ENCODE data around the gene CTU1. TPM values are rescaled to one million over a fixed set of nuclear protein-coding genes. Genes with fewer than 3 reads are reported as not detected.

The CTU1 gene
- total RNA-seq, 2 experiments from 2014 or later: 10.9 to 11.4 TPM

DNA sequence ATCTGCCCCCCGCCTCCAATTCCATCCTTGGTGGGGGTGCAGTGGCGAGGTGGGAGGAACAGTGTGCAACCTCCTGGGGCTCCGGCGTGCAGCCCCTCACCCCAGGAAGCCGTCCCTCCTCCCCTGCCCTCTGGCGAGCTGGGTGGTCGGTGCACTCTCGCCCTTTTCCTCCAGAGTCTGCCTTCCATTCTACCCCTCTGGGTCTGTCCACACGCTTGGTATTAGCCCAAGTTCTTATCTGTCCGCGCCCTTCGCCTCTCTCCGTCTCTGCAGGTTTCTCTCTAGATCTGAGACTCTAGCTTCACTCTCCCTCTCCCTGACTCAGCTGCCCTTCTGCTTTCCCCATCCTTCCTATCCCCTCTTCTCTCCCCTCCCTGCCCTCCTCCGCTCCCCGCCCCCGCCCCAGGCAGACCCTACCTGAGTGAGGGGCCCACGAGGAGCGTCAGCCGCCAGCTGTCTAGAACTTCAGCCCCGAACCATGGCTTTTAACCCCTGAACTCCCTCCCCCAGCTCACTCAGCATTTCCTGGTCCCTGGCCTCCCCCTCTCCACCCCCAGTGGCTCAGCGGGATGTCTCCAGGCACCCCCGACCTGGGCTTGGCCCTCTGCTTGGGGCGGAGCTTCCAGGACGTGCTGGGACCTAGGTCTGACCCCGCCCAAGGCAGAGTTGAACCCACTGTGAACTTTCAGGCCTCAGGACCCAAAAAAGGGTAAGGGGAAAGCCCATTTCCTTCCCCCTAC lies 42.8 kb downstream of the CTU1 start:
- no peak for DNase-seq
- Mint-ChIP-seq H3K9me3 (no peaks in the 10 kb centered on the region), H3K4me3 (peak overlapping the region; percentile 36), H3K27me3 (peaks cover 53% of the 10 kb centered on the region), H3K4me1 (peaks cover 1% of the 10 kb centered on the region), H3K36me3 (no peaks in the 10 kb centered on the region), H3K27ac (no peak overlapping the region)

DNA sequence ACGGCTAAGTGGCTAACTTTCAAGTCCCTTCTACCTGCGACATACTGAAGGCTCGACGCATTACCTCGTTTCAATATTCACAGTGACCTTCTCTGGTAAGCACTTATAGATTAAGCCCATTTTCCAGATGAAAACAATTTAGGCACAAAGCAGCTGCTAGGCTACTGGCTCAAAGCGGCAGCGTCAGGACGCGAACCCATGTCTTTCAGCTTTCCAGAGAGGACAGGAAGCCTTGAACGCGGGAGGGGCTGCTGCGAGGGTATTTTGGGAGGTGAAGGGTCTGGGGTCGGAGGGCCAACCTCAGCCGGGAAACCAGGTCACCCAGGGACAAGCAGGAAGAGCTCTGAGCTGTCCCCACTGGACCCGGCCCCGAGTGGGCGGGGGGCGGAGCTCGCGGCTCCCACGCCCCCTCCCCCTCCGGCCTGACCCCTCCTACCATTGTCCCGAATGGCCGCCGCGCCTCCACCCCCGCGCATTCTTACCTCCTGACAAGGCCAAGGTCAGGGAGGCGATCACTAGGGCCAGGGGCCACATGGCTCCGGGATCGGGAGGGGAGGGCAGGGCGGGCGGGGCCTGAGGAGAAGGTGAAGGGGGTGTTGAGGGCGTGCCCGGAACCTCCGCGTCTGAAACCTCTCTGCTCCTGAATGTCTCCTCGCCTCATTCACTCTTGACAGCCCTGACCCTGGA lies 43.5 kb downstream of the CTU1 start, which contains the start of gene KLK13:
Gene KLK13 (minus strand): TSS at position 559 of the 687 bp plus-strand sequence. CDS start 25 bp downstream, at position 534.
- H3K4me3 Mint-ChIP-seq: peak within 1 kb of the TSS; percentile 36
- H3K27me3 Mint-ChIP-seq: peaks cover 58% of the 10 kb centered on the region
- no peaks in the 10 kb centered on the region for H3K36me3 Mint-ChIP-seq

DNA sequence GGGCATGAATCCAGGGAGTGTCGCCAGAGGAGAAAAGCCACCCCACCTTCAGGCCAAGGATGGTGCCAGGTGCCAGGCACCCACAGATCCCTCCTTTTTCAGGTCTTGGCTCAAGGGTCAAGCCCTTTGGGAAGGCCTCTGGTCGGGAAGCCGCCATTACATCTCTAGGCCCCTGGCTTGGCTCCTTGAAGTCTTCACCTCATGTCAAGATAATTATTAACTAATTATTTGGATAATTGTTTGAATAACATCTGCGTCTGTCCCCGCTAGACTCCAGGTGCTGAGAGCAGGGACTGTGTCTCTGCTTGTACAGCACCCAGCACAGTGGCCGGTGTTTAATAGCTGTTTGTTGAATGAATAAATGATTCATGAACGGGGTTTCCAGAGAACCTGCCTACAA lies 44.5 kb downstream of the CTU1 start:
- DNase-seq: no peak
- Mint-ChIP-seq H3K4me3 (no peak overlapping the region), H3K9me3 (no peaks in the 10 kb centered on the region)

More for the DNA sequence above, 43.5 kb downstream of the CTU1 start, which contains the start of gene KLK13:
- no peaks in the 10 kb centered on the region for H3K9me3 Mint-ChIP-seq
- H3K27ac Mint-ChIP-seq: no peak within 1 kb of the TSS
- DNase-seq: no peak
- H3K4me1 Mint-ChIP-seq: peaks cover 1% of the 10 kb centered on the region

DNA sequence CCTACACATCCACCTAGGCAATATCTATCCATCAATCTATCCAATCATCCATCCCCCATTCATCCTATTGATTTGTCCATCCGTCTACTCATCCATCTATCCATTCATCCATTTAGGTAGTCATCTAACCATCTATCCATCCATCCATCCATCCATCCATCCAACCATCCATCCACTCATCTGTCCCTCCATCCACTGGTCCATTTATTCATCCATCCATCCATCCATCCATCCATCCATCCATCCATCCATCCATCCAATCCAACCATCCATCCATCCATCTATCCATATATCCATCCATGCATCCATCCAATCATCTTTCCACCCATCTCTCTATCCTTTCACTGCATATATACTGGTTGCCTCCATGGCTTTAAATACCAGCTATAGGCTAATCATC lies 47.2 kb downstream of the CTU1 start:
- no peak overlapping the region for H3K27ac Mint-ChIP-seq
- no peaks in the 10 kb centered on the region for H3K9me3 Mint-ChIP-seq
- H3K4me3 Mint-ChIP-seq: no peak overlapping the region
- H3K4me1 Mint-ChIP-seq: peaks cover 1% of the 10 kb centered on the region
- no peaks in the 10 kb centered on the region for H3K36me3 Mint-ChIP-seq
- peaks cover 55% of the 10 kb centered on the region for H3K27me3 Mint-ChIP-seq
- no peak for DNase-seq

More for the DNA sequence above, 44.5 kb downstream of the CTU1 start:
- Mint-ChIP-seq H3K4me1 (peaks cover 1% of the 10 kb centered on the region), H3K27me3 (peaks cover 61% of the 10 kb centered on the region), H3K36me3 (no peaks in the 10 kb centered on the region), H3K27ac (no peak overlapping the region)

DNA sequence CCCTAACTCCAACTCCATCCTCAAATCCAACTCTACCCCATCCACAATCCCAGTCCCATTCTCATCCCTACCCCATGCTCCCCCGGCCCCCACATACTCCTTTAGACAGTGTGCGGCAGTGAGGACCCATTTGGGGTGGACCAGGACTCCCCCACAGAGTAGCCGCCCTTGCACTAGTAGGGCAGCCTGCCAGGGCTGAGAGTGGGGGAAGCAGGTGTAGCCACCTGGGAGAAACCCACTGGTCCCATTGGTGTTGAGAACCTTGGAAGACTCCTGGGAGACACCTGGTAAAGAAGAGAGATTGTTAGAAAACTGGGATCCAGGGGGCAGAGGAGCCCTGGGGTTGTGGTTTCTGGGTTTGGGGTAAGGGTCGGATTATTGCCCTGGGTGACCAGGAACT lies 47.9 kb downstream of the CTU1 start:
- no peak for DNase-seq
- Mint-ChIP-seq H3K27me3 (peaks cover 50% of the 10 kb centered on the region), H3K4me3 (no peak overlapping the region), H3K36me3 (no peaks in the 10 kb centered on the region), H3K9me3 (no peaks in the 10 kb centered on the region), H3K4me1 (peaks cover 1% of the 10 kb centered on the region), H3K27ac (no peak overlapping the region)

GRCh38 chr19:51059715-51060114 lies 48.5 kb downstream of the CTU1 start:
- H3K4me3 Mint-ChIP-seq: no peak overlapping the region

GRCh38 chr19:51055866-51056265 lies 52.3 kb downstream of the CTU1 start:
- Mint-ChIP-seq H3K36me3 (no peaks in the 10 kb centered on the region), H3K27me3 (peaks cover 37% of the 10 kb centered on the region), H3K27ac (no peak overlapping the region), H3K9me3 (no peaks in the 10 kb centered on the region), H3K4me3 (no peak overlapping the region), H3K4me1 (no peaks in the 10 kb centered on the region)
- no peak for DNase-seq

More at GRCh38 chr19:51059715-51060114, 48.5 kb downstream of the CTU1 start:
- Mint-ChIP-seq H3K36me3 (no peaks in the 10 kb centered on the region), H3K9me3 (no peaks in the 10 kb centered on the region), H3K27ac (no peak overlapping the region), H3K4me1 (no peaks in the 10 kb centered on the region), H3K27me3 (peaks cover 52% of the 10 kb centered on the region)
- DNase-seq: no peak

Other genes with a start within 250 kb of the CTU1 start
- under 1 TPM; 0.38 to 0.45 TPM for gene KLK2, start 235.0 kb downstream of the CTU1 start, total RNA-seq
- not detected for gene KLK4, start 197.0 kb downstream of the CTU1 start, total RNA-seq
- gene KLK5, start 155.4 kb downstream of the CTU1 start, total RNA-seq: not detected
- not detected for gene KLK6, start 138.8 kb downstream of the CTU1 start, total RNA-seq
- not detected for gene KLK7, start 124.5 kb downstream of the CTU1 start, total RNA-seq
- gene KLK8, start 106.8 kb downstream of the CTU1 start, total RNA-seq: not detected
- gene KLK10, start 88.7 kb downstream of the CTU1 start, total RNA-seq: not detected
- not detected for gene KLK11, start 81.8 kb downstream of the CTU1 start, total RNA-seq
- gene KLK12, start 73.4 kb downstream of the CTU1 start, total RNA-seq: not detected
- not detected for gene KLK13, start 43.3 kb downstream of the CTU1 start, total RNA-seq
- under 1 TPM; 0.30 to 0.31 TPM for gene KLK14, start 25.5 kb downstream of the CTU1 start, total RNA-seq
- gene SIGLEC9, start 16.5 kb upstream of the CTU1 start, total RNA-seq: 1 to 10 TPM; 1.3 to 1.6 TPM
- not detected for gene SIGLEC7, start 33.9 kb upstream of the CTU1 start, total RNA-seq
- gene CD33, start 116.7 kb upstream of the CTU1 start, total RNA-seq: under 1 TPM; 0.24 to 0.62 TPM
- not detected for gene SIGLECL1, start 142.7 kb upstream of the CTU1 start, total RNA-seq
- gene IGLON5, start 203.2 kb upstream of the CTU1 start, total RNA-seq: under 1 TPM; 0.12 to 0.18 TPM
- 1 to 10 TPM; 1.3 to 1.6 TPM for gene VSIG10L, start 233.7 kb upstream of the CTU1 start, total RNA-seq

Measured in activated naive CD8-positive, alpha-beta T cell treated with anti-CD3 and anti-CD28 coated beads for 36 hours (primary cell).